ENCODE results near the gene PGBD2. TPM values are rescaled to one million over a fixed set of nuclear protein-coding genes. Genes with fewer than 3 reads are reported as not detected.

Gene PGBD2
- total RNA-seq, 1 donor from 2014 or later, result 0.53 TPM

DNA sequence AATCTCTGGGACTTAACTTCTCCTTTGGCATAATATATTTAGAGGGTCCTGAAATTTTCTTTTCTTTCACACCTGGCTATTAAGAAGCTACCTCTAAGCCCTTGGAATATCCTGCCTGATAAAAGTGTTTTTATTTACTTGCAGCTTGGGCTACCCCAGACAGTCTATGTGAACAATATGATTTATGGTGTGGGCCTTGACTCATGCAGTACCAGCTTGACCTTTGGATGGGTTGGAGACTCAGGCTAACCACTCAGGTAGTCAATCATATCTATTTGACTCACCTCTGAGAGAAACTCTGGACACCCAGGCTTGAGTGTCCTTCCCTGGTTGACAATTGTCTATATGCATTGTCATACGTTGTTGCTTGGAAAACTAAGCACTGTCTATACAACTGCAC lies 13.4 kb upstream of the PGBD2 start:
- H3K4me3 ChIP-seq, result no peak overlapping the region
- no peaks in the 10 kb centered on the region for H3K9me3 ChIP-seq
- no peak overlapping the region for H3K27ac ChIP-seq
- DNase-seq (ENCODE audit: low spot score in 2 of 2), result no peak
- no peaks in the 10 kb centered on the region for H3K4me1 ChIP-seq
- TF ChIP-seq, protein P1, sequence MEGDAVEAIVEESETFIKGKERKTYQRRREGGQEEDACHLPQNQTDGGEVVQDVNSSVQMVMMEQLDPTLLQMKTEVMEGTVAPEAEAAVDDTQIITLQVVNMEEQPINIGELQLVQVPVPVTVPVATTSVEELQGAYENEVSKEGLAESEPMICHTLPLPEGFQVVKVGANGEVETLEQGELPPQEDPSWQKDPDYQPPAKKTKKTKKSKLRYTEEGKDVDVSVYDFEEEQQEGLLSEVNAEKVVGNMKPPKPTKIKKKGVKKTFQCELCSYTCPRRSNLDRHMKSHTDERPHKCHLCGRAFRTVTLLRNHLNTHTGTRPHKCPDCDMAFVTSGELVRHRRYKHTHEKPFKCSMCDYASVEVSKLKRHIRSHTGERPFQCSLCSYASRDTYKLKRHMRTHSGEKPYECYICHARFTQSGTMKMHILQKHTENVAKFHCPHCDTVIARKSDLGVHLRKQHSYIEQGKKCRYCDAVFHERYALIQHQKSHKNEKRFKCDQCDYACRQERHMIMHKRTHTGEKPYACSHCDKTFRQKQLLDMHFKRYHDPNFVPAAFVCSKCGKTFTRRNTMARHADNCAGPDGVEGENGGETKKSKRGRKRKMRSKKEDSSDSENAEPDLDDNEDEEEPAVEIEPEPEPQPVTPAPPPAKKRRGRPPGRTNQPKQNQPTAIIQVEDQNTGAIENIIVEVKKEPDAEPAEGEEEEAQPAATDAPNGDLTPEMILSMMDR (IDR thresholded peaks at IDR 0.05), result no peak
- intact Hi-C loops (cut with DNase I), result no loop called here
- H3K36me3 ChIP-seq, result no peaks in the 10 kb centered on the region
- H3K27me3 ChIP-seq, result no peaks in the 10 kb centered on the region

DNA sequence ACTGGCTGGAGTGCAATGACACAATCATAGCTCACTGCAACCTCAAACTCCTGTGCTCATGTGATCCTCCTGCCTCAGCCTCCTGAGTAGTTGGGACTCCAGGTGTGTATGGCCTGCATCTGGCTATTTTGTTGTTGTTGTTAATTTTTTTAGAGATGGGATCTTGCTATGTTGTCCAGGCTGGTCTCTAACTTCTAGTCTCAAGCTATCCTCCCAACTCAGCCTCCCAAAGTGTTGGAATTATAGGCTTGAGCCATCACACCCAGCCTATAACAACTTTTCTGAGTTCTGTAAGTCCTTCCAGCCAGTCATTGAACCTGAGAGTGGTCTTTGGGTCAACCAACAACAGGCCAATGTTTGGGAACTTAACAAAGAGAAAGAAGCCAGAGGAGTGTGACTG lies 11.2 kb upstream of the PGBD2 start:
- Histone ChIP-seq H3K4me1 (no peaks in the 10 kb centered on the region), H3K27ac (no peak overlapping the region), H3K4me3 (no peak overlapping the region), H3K27me3 (no peaks in the 10 kb centered on the region), H3K9me3 (no peaks in the 10 kb centered on the region), H3K36me3 (no peaks in the 10 kb centered on the region)
- intact Hi-C loops (cut with DNase I), result no loop called here
- no peak for DNase-seq (ENCODE audit: low spot score in 2 of 2)
- TF ChIP-seq, protein P1 (IDR thresholded peaks at IDR 0.05), result no peak

DNA sequence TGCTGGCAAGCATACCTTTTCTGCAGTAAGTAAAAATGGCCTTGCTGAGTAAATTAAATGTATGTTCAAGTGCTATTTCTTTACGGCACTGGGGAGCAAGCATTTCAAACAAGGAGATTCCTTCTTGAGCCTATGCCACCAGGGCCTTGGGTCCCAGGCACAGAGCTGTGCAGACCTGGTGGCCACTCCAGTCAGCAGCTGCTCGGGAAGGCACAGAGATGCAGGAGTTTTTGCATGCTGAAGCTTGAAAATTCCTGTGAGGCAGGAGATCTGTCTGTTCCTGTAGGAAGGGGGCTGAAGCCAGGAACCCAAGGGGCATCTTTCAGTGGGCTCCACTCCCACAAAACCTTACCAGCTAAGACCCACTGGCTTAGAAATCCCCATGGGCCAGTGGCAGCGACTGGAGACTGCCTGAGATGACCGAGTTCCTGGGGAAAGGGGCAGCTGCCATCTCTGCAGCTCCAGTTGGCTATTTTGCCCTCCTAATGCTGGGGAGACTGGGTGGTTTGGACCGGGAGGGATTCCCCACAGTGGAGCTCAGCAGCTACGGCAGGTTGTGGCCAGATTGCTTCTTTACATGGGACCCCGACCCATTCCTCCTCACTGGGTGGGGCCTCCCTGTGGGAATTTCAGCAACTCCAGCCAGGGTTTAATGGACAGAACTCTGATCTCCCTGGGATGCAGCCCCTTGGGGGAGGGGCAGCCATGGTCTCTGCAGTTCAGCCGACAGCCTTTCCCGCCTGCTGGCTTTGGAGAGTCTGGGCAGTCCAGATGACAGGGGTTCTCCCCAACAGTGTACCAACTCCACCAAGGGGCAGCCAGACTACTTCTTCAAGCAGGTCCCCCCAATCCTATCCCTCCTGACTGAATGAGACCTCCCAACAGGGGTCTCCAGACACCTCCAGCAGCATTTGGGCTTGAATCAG lies 8.4 kb upstream of the PGBD2 start:
- Histone ChIP-seq H3K4me1 (no peaks in the 10 kb centered on the region), H3K36me3 (no peaks in the 10 kb centered on the region), H3K27ac (no peak overlapping the region), H3K4me3 (no peak overlapping the region), H3K27me3 (no peaks in the 10 kb centered on the region), H3K9me3 (no peaks in the 10 kb centered on the region)
- intact Hi-C loops (cut with DNase I), result no loop called here
- TF ChIP-seq, protein P1 (IDR thresholded peaks at IDR 0.05), result no peak
- no peak for DNase-seq (ENCODE audit: low spot score in 2 of 2)

DNA sequence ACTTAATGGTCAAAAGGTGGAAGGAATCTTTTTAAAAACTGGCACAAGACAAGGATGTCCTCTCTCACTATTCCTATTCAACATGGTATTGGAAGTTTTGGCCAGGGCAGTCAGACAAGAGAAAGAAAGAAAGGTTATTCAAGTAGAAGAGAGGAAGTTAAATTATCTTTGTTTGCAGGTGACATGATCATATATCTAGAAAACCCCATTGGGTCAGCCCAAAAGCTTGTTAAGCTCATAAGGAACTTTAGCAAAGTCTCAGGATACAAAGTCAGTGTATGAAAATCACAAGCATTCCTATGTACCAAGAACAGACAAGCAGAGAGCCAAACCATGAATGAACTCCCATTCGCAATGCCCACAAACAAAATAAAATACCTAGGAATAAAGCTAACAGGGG lies 5.4 kb upstream of the PGBD2 start:
- H3K4me3 ChIP-seq, result no peak overlapping the region
- DNase-seq (ENCODE audit: low spot score in 2 of 2), result no peak
- no peaks in the 10 kb centered on the region for H3K9me3 ChIP-seq
- H3K36me3 ChIP-seq, result no peaks in the 10 kb centered on the region
- no peaks in the 10 kb centered on the region for H3K4me1 ChIP-seq
- no peaks in the 10 kb centered on the region for H3K27me3 ChIP-seq
- no peak overlapping the region for H3K27ac ChIP-seq
- intact Hi-C loops (cut with DNase I), result no loop called here
- TF ChIP-seq, protein P1 (IDR thresholded peaks at IDR 0.05), result no peak

DNA sequence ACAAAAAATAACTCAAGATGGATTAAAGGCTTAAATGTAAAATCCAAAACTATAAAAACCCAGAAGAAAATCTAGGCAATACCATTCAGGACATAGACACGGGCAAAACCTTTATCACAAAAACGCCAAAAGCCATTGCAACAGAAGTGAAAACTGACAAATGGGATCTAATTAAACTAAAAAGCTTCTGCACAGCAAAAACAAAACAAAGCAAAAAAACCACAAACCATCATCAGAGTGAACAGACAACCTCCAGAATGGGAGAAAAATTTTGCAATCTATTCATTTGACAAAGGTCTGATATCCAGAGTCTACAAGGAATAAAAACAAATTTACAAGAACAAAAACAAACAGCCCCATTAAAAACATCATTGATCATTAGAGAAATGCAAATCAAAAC lies 4.5 kb upstream of the PGBD2 start:
- intact Hi-C loops (cut with DNase I), result no loop called here
- Histone ChIP-seq H3K36me3 (no peaks in the 10 kb centered on the region), H3K27ac (no peak overlapping the region), H3K4me1 (no peaks in the 10 kb centered on the region), H3K9me3 (no peaks in the 10 kb centered on the region), H3K27me3 (no peaks in the 10 kb centered on the region), H3K4me3 (no peak overlapping the region)
- TF ChIP-seq, protein P1 (IDR thresholded peaks at IDR 0.05), result no peak
- DNase-seq (ENCODE audit: low spot score in 2 of 2), result no peak
